Keratinocyte (primary cell): ENCODE data around the gene SWSAP1. TPM values are rescaled to one million over a fixed set of nuclear protein-coding genes. Genes with fewer than 3 reads are reported as not detected.

Experiments used
- DNase-seq: peaks from one replicate; pipeline ENCODE4 v3.0.0-alpha.2; 2011; ENCODE audit warnings: low read depth, missing footprints, low spot score
- FAIRE-seq: peaks from 2 replicates; lab custom pipeline; 2011; peaks lifted over from hg19 to GRCh38; lab: Jason Lieb, UNC
- H2AFZ ChIP-seq: 2 replicates; pipeline ENCODE4 v1.6.0; 2012; ENCODE audit warnings: low read length, control low read depth, inconsistent platforms; ENCODE audit not compliant: control insufficient read depth
- H3K27ac ChIP-seq: 2 replicates; pipeline ENCODE4 v1.5.1; 2011; ENCODE audit warnings: low read length; ENCODE audit not compliant: control insufficient read depth, insufficient read depth
- H3K27me3 ChIP-seq: 3 replicates; pipeline ENCODE4 v1.6.0; 2011; ENCODE audit warnings: low read length; ENCODE audit not compliant: control insufficient read depth, insufficient read depth; ENCODE audit errors: extremely low read depth
- H3K36me3 ChIP-seq, 2 experiments: 2 replicates in 1 of 2; 3 replicates in 1 of 2; pipeline ENCODE4 v1.5.1; 2011; ENCODE audit warnings: low read length in 2 of 2, mild to moderate bottlenecking in 1 of 2; ENCODE audit not compliant: control insufficient read depth in 2 of 2, insufficient read depth in 2 of 2; ENCODE audit errors: extremely low read depth in 1 of 2
- H3K4me1 ChIP-seq: 3 replicates; pipeline ENCODE4 v1.5.1; 2011; ENCODE audit warnings: low read length; ENCODE audit not compliant: control insufficient read depth, insufficient read depth; ENCODE audit errors: extremely low read depth
- H3K4me2 ChIP-seq: 3 replicates; pipeline ENCODE4 v1.6.0; 2011; ENCODE audit warnings: low read depth, low read length; ENCODE audit not compliant: control insufficient read depth, insufficient read depth; ENCODE audit errors: extremely low read depth
- H3K4me3 ChIP-seq, 3 experiments: fragments of 200-600 bp in 1 of 3; sonication (generic) in 1 of 3; 2 replicates in 2 of 3; 3 replicates in 1 of 3; pipeline ENCODE4 v1.5.1; 2011 to 2016; ENCODE audit warnings: low read length in 3 of 3, mild to moderate bottlenecking in 3 of 3, control low read depth in 2 of 3, inconsistent platforms in 1 of 3, low read depth in 1 of 3, mixed read lengths in 1 of 3, mixed run types in 1 of 3, moderate library complexity in 1 of 3; ENCODE audit not compliant: control insufficient read depth in 2 of 3, insufficient read depth in 2 of 3; ENCODE audit errors: extremely low read depth in 1 of 3
- H3K79me2 ChIP-seq: 2 replicates; pipeline ENCODE4 v1.6.0; 2012; ENCODE audit warnings: low read length; ENCODE audit not compliant: control insufficient read depth, insufficient read depth
- H3K9ac ChIP-seq: 3 replicates; pipeline ENCODE4 v1.6.0; 2011; ENCODE audit warnings: low read length; ENCODE audit not compliant: control insufficient read depth, insufficient read depth; ENCODE audit errors: extremely low read depth
- H3K9me1 ChIP-seq: 3 replicates; pipeline ENCODE4 v1.6.0; 2011; ENCODE audit warnings: low read length; ENCODE audit not compliant: control insufficient read depth, insufficient read depth; ENCODE audit errors: extremely low read depth
- H3K9me3 ChIP-seq: 2 replicates; pipeline ENCODE4 v1.5.1; 2012; ENCODE audit warnings: low read depth, low read length; ENCODE audit not compliant: control insufficient read depth
- H4K20me1 ChIP-seq: 3 replicates; pipeline ENCODE4 v1.6.0; 2011; ENCODE audit warnings: low read length; ENCODE audit not compliant: control insufficient read depth, insufficient read depth; ENCODE audit errors: extremely low read depth
- EZH2 ChIP-seq: IDR thresholded peaks from one replicate; pipeline ENCODE4 v1.6.1; 2012; ENCODE audit warnings: inconsistent platforms, mild to moderate bottlenecking, low read length, moderate library complexity
- dilution Hi-C: fragments of 300-500 bp; cut with MboI; formaldehyde crosslinking; loops from one replicate; pipeline ENCODE4 v1.7.0; 2020; ENCODE audit warnings: low sequenced_read_pairs; ENCODE audit not compliant: extremely low pct_ligation_motif_present
- polyA plus RNA-seq, 5 experiments: library from polyadenylated mRNA; depleted of rRNA in 3 of 5; stranded (reverse) in 3 of 5; stranded (forward) in 1 of 5; unstranded in 1 of 5; fragments of >200 nt; gene quantifications; 1 replicate in 1 of 5; 2 replicates in 3 of 5; 3 replicates in 1 of 5; pipeline versions ENCODE4 v1.2.1 to v1.2.3, GENCODE V29; 2011 to 2012; ENCODE audit warnings: missing spikeins in 2 of 5, low read depth in 1 of 5, low replicate concordance in 1 of 5
- TF ChIP-seq, protein P1 (sequence below), 3 experiments: IDR thresholded peaks in 1 of 3; conservative IDR thresholded peaks in 1 of 3; optimal IDR thresholded peaks in 1 of 3; 2 replicates in 2 of 3; 3 replicates in 1 of 3; pipeline versions ENCODE3 to v1.5.1; 2011; ENCODE audit warnings: low read length in 3 of 3, mild to moderate bottlenecking in 3 of 3, moderate library complexity in 2 of 3, control low read depth in 1 of 3, inconsistent platforms in 1 of 3; ENCODE audit not compliant: insufficient read depth in 2 of 3; ENCODE audit errors: extremely low read depth in 1 of 3

Gene SWSAP1
- polyA plus RNA-seq, 1 donor (not counting 4 experiments of a cell fraction or from before 2014, with no cell fraction given): 2.1 TPM

DNA sequence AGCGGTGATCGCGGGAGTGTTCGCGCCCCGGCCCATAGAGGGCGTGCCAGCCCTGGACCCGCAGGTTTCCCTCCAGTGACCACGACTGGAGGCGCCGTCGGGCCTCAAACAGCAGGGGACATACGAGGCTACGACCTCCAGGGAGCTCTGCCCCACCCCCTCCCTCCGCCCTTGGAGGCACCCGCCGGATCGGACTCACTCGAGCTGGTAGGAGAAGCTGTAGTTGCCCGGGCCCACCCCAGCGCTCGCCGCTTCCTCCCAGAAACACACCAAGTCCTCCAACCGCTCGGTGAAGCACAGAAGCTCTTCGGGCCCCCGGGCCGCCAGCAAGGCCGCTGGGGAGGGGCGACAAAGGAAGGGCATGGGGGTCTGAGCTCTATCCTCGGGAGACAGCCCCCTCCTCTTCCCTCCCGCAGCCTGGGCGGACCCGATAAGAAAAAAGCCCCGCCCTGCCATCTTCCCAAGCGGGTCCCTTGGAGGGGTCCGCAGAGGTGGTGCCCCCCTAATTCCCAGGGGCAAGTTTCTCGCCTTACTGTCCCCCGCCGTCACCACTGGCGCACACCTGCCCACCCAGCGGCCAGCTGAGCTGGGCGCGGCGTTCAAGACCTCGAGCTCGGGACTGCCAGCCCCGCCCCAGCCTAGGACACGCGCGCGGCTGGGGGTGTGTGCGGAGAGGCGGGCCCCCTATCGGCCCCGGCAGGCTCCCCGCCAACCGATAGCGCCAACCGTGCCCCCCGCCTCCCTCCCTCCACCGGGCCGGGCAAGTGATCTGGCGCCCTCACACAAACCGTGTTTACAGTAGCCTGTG is 8.6 kb downstream of the SWSAP1 start:
- no peaks in the 10 kb centered on the region for H3K79me2 ChIP-seq
- H3K4me2 ChIP-seq: peak overlapping the region; percentile 69
- H2AFZ ChIP-seq: peak overlapping the region; percentile 27
- no peaks in the 10 kb centered on the region for H3K36me3 ChIP-seq
- TF ChIP-seq EZH2: no peak
- TF ChIP-seq, protein P1, sequence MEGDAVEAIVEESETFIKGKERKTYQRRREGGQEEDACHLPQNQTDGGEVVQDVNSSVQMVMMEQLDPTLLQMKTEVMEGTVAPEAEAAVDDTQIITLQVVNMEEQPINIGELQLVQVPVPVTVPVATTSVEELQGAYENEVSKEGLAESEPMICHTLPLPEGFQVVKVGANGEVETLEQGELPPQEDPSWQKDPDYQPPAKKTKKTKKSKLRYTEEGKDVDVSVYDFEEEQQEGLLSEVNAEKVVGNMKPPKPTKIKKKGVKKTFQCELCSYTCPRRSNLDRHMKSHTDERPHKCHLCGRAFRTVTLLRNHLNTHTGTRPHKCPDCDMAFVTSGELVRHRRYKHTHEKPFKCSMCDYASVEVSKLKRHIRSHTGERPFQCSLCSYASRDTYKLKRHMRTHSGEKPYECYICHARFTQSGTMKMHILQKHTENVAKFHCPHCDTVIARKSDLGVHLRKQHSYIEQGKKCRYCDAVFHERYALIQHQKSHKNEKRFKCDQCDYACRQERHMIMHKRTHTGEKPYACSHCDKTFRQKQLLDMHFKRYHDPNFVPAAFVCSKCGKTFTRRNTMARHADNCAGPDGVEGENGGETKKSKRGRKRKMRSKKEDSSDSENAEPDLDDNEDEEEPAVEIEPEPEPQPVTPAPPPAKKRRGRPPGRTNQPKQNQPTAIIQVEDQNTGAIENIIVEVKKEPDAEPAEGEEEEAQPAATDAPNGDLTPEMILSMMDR (optimal IDR thresholded peaks at IDR 0.05 in 1 of 3, IDR thresholded peaks at IDR 0.05 in 1 of 3, conservative IDR thresholded peaks at IDR 0.05 in 1 of 3; ENCODE audit: extremely low read depth in 1 of 3, insufficient read depth in 2 of 3, low read length in 3 of 3): peak; percentile 64 to 90 (median 90)
- FAIRE-seq (no peak), DNase-seq (no peak)
- dilution Hi-C loops: no loop called here
- peaks cover 4% of the 10 kb centered on the region for H3K9me1 ChIP-seq
- no peak overlapping the region for H3K27ac ChIP-seq
- H3K4me1 ChIP-seq: peaks cover 30% of the 10 kb centered on the region
- H3K9ac ChIP-seq: no peak overlapping the region
- no peaks in the 10 kb centered on the region for H3K9me3 ChIP-seq
- peak overlapping the region; percentile 5 to 37 (median 17) for H3K4me3 ChIP-seq
- H3K27me3 ChIP-seq: peaks cover 9% of the 10 kb centered on the region
- H4K20me1 ChIP-seq: no peaks in the 10 kb centered on the region

DNA sequence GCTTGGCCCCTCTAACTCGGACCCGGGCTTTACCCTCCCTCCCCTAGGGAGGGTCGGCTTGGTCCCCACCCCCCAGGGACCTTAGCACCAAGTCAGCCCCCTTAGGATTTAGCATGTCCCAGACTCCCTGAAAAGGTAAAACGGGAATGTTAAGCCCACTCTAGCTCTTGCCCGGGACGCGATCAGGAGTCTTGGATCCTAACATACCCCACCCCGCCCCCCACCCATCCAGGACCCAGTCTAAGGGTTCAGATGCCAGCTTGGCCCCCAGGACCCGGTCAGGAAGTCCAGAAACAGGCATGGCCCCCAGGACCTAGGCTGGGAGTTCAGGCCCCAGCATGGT is 9.2 kb downstream of the SWSAP1 start:
- Histone ChIP-seq H3K9me1 (no peaks in the 10 kb centered on the region), H3K9ac (no peak overlapping the region), H3K36me3 (no peaks in the 10 kb centered on the region), H4K20me1 (no peaks in the 10 kb centered on the region), H3K27me3 (peaks cover 9% of the 10 kb centered on the region), H3K9me3 (no peaks in the 10 kb centered on the region), H3K4me3 (peak overlapping the region in 1 of 3 experiments; percentile 11), H2AFZ (no peak overlapping the region), H3K79me2 (no peaks in the 10 kb centered on the region), H3K4me1 (peaks cover 24% of the 10 kb centered on the region), H3K4me2 (peak overlapping the region; percentile 69), H3K27ac (no peak overlapping the region)
- dilution Hi-C loops: no loop called here
- FAIRE-seq (no peak), DNase-seq (no peak)
- TF ChIP-seq EZH2: no peak
- TF ChIP-seq, protein P1 (optimal IDR thresholded peaks at IDR 0.05 in 1 of 3, IDR thresholded peaks at IDR 0.05 in 1 of 3, conservative IDR thresholded peaks at IDR 0.05 in 1 of 3; ENCODE audit: extremely low read depth in 1 of 3, insufficient read depth in 2 of 3, low read length in 3 of 3): no peak
